ENCODE results near the gene JMJD1C. TPM values are rescaled to one million over a fixed set of nuclear protein-coding genes. Genes with fewer than 3 reads are reported as not detected.

Gene JMJD1C
- total and polyA plus RNA-seq, 10 of the 15 experiments (the other 5 are each of a cell fraction or from before 2014, with no cell fraction given), result 31.2 to 83.3 (median 49.5) TPM

GRCh38 chr10:63228237-63228636 is 237.5 kb downstream of the JMJD1C start:
- CTCF ChIA-PET, result interaction anchor here (0.8 to 1.6 kb wide), 6 partner anchors 11 to 401 kb away, joined by 3 to 4 read pairs (median 3); no protein-coding TSS in a partner anchor
- Histone ChIP-seq H3K9ac (ENCODE audit: control insufficient read depth, insufficient read depth, low read length) (no peak overlapping the region), H2AFZ (ENCODE audit: control insufficient read depth, low read depth, low read length) (no peak overlapping the region), H3K79me2 (ENCODE audit: control insufficient read depth, insufficient read depth, low read length) (peaks cover 82% of the 10 kb centered on the region), H3K27ac (ENCODE audit: control insufficient read depth, insufficient read depth) (no peak overlapping the region; the same call in 1 of the 2 replicates), H3K4me2 (ENCODE audit: control insufficient read depth, insufficient read depth) (no peak overlapping the region), H3K27me3 (replicated peaks in 1 of 2; ENCODE audit: control insufficient read depth in 2 of 2, insufficient read depth in 2 of 2, low read length in 1 of 2) (no peaks in the 10 kb centered on the region), H3K4me1 (ENCODE audit: control insufficient read depth, insufficient read depth, low read length) (peaks cover 27% of the 10 kb centered on the region), H3K4me3 (no peak overlapping the region), H3K36me3 (ENCODE audit: control insufficient read depth in 2 of 2, insufficient read depth in 2 of 2, low read length in 1 of 2) (peaks cover 0 to 3% of the 10 kb centered on the region in 2 experiments; a peak in 1 of 4 replicates), H4K20me1 (ENCODE audit: control insufficient read depth, insufficient read depth) (no peaks in the 10 kb centered on the region), H3K9me3 (replicated peaks; ENCODE audit: control insufficient read depth, insufficient read depth, low read length) (no peaks in the 10 kb centered on the region)
- in situ Hi-C loops (cut with MboI), result no loop called here
- intact Hi-C loops (cut with micrococcal nuclease; ENCODE audit: unreplicated experiment), result loop anchor here (5.0 kb wide), 1 partner anchor 34 kb away; no protein-coding TSS in a partner anchor
- FAIRE-seq, result no peak
- DNase-seq (ENCODE audit: low read depth, low spot score), result no peak
- RAD21 ChIA-PET (ENCODE audit: unreplicated experiment), result interaction anchor here (0.6 to 2.5 kb wide), 11 partner anchors 8 to 401 kb away, joined by 3 to 17 read pairs (median 4); no protein-coding TSS in a partner anchor
- SMC1A ChIA-PET (ENCODE audit: uncharacterized antibody, unreplicated experiment), result interaction anchor here (0.7 to 3.4 kb wide), 15 partner anchors 8 to 416 kb away, joined by 3 to 14 read pairs (median 4); no protein-coding TSS in a partner anchor
- TF ChIP-seq YBX1 (IDR thresholded peaks at IDR 0.05), result no peak
- TF ChIP-seq, protein P1, sequence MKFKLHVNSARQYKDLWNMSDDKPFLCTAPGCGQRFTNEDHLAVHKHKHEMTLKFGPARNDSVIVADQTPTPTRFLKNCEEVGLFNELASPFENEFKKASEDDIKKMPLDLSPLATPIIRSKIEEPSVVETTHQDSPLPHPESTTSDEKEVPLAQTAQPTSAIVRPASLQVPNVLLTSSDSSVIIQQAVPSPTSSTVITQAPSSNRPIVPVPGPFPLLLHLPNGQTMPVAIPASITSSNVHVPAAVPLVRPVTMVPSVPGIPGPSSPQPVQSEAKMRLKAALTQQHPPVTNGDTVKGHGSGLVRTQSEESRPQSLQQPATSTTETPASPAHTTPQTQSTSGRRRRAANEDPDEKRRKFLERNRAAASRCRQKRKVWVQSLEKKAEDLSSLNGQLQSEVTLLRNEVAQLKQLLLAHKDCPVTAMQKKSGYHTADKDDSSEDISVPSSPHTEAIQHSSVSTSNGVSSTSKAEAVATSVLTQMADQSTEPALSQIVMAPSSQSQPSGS (IDR thresholded peaks at IDR 0.05; ENCODE audit: low read length), result 0 out of 2 replicates have a peak, but pooled peaks have one; percentile 5
- peak; percentile 35; the same call in 2 of the 3 replicates for ATAC-seq
- POLR2A ChIA-PET, result interaction anchor here (0.6 to 1.7 kb wide), 6 partner anchors 8 to 400 kb away, joined by 3 to 4 read pairs (median 3); no protein-coding TSS in a partner anchor
- no TSS peak for BruUV-seq (replicated peaks)

DNA sequence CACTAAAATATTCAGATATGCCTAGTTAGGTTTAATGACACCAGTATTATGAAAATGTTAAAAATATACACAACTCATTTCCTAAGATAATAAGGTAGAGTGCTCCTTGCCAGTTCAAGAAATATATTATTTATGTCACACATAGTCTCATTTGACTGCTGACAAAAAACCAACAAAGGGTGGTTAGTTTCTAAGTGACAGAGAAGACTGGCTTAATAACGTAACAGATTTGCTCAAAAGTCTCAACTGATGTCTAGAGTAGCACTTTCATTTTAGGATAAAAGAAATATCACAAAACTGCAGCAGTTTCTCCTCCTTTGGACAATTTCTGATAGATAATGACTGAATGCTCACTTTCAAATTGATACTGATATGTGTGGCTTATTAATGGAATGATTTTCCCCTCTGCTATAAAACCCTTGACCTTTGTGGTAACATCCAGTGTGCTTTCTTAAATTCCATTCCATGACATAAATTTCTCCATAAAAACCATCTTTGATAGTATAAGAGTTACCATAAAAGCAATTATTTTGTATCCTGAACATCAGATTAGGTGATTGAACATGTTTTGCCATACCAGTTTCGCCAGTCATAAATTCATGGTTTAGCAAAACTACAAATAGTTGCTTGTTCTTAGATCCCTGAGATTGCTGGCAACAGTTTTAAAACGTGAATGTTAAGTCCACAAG is 238.4 kb downstream of the JMJD1C start:
- Histone ChIP-seq H3K27me3 (replicated peaks in 1 of 2; ENCODE audit: control insufficient read depth in 2 of 2, insufficient read depth in 2 of 2, low read length in 1 of 2) (no peaks in the 10 kb centered on the region), H3K9ac (ENCODE audit: control insufficient read depth, insufficient read depth, low read length) (no peak overlapping the region), H3K79me2 (ENCODE audit: control insufficient read depth, insufficient read depth, low read length) (peaks cover 78% of the 10 kb centered on the region), H3K36me3 (ENCODE audit: control insufficient read depth in 2 of 2, insufficient read depth in 2 of 2, low read length in 1 of 2) (peaks cover 0 to 6% of the 10 kb centered on the region in 2 experiments; a peak in 2 of 4 replicates), H2AFZ (ENCODE audit: control insufficient read depth, low read depth, low read length) (no peak overlapping the region), H3K4me3 (no peak overlapping the region), H3K9me3 (replicated peaks; ENCODE audit: control insufficient read depth, insufficient read depth, low read length) (no peaks in the 10 kb centered on the region; the same call in 2 of the 3 replicates), H4K20me1 (ENCODE audit: control insufficient read depth, insufficient read depth) (no peaks in the 10 kb centered on the region), H3K4me1 (ENCODE audit: control insufficient read depth, insufficient read depth, low read length) (peaks cover 27% of the 10 kb centered on the region), H3K27ac (ENCODE audit: control insufficient read depth, insufficient read depth) (peak overlapping the region; percentile 66), H3K4me2 (ENCODE audit: control insufficient read depth, insufficient read depth) (peak overlapping the region; percentile 65)
- in situ Hi-C loops (cut with MboI) (no loop called here), intact Hi-C loops (cut with micrococcal nuclease; ENCODE audit: unreplicated experiment) (loop anchor here (5.0 kb wide), 1 partner anchor 35 kb away; no protein-coding TSS in a partner anchor)
- ATAC-seq, result peak; percentile 79
- no peak for DNase-seq (ENCODE audit: low read depth, low spot score)
- ChIA-PET SMC1A (ENCODE audit: uncharacterized antibody, unreplicated experiment) (interaction anchor here (0.6 to 3.8 kb wide), 14 partner anchors 9 to 417 kb away, joined by 3 to 19 read pairs (median 4); no protein-coding TSS in a partner anchor), POLR2A (interaction anchor here (0.7 to 1.1 kb wide), 5 partner anchors 9 to 401 kb away, joined by 3 to 4 read pairs (median 3); no protein-coding TSS in a partner anchor), RAD21 (ENCODE audit: unreplicated experiment) (interaction anchor here (0.6 to 3.2 kb wide), 12 partner anchors 9 to 402 kb away, joined by 3 to 17 read pairs (median 4); no protein-coding TSS in a partner anchor), CTCF (interaction anchor here (1.0 to 2.3 kb wide), 5 partner anchors 9 to 402 kb away, joined by 3 to 10 read pairs (median 4); no protein-coding TSS in a partner anchor)
- FAIRE-seq, result peak; percentile 88
- WGBS (ENCODE audit: insufficient coverage, insufficient replicate concordance, low lambda C conversion rate, missing lambda C conversion rate), result 16% methylated on average over 3 of the region's 3 CpGs
- BruUV-seq (replicated peaks), result TSS peak; percentile 19
- TF ChIP-seq CREB1 (IDR thresholded peaks at IDR 0.05; ENCODE audit: low read depth) (peak; percentile 90), IKZF2 (IDR thresholded peaks at IDR 0.05) (0 out of 4 replicates have a peak, but pooled peaks of 1 of the 2 experiments have one; percentile 21), PKNOX1 (IDR thresholded peaks at IDR 0.05) (peak; percentile 39; the same call in 1 of the 2 replicates), SUZ12 (IDR thresholded peaks at IDR 0.05; ENCODE audit: unreplicated experiment) (no peak), MTA2 (IDR thresholded peaks at IDR 0.05; ENCODE audit: low read depth) (no peak), JUNB (IDR thresholded peaks at IDR 0.05) (peak; percentile 40; the same call in 1 of the 2 replicates), HDGF (IDR thresholded peaks at IDR 0.05) (no peak), RUNX3 (IDR thresholded peaks at IDR 0.05; ENCODE audit: low read length) (peak; percentile 58; the same call in 1 of the 2 replicates), ELK1 (IDR thresholded peaks at IDR 0.05; ENCODE audit: low read depth, low read length) (no peak), CREM (IDR thresholded peaks at IDR 0.05; ENCODE audit: low read depth) (peak; percentile 63; the same call in 1 of the 2 replicates)

Measured in GM12878 (cell line).